DMS 273 treated with DMSO at 0.1 percent for 48 hours (cell line): ENCODE data around the gene AGO3.

ENCODE experiments used
- DNase-seq: peaks from one replicate; lab custom pipeline; 2025; lab: John Stamatoyannopoulos, UW

Gene AGO3

DNA sequence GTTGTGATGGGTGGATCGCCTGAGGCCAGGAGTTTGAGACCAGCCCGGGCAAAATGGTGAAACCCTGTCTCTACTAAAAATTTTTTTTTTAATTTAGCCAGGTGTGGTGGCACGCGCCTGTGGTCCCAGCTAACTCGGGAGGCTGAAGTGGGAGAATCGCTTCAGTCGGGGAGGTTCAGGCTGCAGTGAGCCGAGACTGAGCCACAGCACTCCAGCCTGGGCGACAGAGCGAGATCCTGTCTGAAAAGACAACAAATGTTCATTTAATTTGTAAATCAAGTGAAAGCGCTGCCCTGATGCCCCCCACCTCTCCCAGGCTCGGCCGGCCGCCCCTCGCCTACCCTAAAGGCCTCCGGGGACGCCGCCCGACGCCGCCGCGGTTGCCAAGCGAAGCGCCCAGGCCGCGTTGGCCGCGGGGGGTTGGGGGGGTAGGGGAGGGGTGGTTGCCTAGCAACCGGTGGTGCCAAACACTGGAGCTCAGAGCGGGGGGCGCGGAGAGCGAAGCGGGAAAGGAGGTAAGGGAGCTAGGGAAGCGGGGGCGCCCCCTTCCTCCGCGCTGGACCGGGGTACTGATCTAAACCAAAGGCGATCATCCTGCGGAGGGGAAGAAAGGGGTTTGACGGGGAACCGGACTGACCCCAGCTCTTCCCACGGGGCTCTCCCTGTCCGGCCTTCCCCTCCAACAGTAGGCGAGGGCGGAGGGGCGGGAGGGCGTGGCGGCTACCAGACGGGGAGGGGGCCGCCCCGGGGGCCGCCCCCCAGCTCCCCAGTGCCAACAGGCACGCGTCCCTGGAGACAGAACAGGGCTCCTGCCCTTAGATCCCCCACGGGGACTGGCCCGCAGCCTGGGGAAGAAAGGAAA is 153.0 kb downstream of the AGO3 start, which contains the start of gene TEKT2:
Gene TEKT2, plus strand, starts transcription at position 460 of the 862 bp plus-strand sequence. CDS start 828 bp downstream, outside the sequence.
- DNase-seq = no peak

DNA sequence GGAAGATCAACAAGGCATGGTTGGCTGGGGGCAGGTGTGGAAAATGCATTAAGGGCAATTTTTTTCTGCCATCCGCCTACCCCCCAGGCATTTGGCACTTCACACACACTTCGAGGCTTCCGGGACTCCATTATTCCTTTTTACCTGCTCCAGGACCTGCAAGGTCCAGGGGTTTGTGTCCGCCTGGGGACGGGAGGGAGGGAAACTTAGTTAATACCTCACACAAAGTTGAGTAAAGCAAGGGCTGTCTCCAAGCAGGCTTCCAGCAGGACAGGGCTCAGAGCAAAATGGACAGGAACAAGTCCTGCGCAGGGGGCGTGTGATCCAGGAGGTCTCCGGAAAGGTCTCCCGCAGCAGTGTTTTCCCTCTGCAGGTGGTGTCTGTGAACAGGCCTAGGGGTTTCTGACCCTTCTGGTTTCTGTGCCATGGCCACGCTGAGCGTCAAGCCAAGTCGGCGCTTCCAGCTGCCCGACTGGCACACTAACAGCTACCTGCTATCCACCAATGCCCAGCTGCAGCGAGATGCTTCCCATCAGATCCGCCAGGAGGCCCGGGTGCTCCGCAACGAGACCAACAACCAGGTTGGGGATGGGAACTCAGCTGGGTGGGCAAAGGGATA is 153.7 kb downstream of the AGO3 start:
- no peak for DNase-seq

- DNase-seq = no peak
Observed at GRCh38 chr1:36085126-36085525, 154.2 kb downstream of the AGO3 start.

GRCh38 chr1:36085686-36086526 is 155.0 kb downstream of the AGO3 start:
- no peak for DNase-seq

- no peak for DNase-seq
Observed at GRCh38 chr1:36086529-36087232, 155.8 kb downstream of the AGO3 start.

DNA sequence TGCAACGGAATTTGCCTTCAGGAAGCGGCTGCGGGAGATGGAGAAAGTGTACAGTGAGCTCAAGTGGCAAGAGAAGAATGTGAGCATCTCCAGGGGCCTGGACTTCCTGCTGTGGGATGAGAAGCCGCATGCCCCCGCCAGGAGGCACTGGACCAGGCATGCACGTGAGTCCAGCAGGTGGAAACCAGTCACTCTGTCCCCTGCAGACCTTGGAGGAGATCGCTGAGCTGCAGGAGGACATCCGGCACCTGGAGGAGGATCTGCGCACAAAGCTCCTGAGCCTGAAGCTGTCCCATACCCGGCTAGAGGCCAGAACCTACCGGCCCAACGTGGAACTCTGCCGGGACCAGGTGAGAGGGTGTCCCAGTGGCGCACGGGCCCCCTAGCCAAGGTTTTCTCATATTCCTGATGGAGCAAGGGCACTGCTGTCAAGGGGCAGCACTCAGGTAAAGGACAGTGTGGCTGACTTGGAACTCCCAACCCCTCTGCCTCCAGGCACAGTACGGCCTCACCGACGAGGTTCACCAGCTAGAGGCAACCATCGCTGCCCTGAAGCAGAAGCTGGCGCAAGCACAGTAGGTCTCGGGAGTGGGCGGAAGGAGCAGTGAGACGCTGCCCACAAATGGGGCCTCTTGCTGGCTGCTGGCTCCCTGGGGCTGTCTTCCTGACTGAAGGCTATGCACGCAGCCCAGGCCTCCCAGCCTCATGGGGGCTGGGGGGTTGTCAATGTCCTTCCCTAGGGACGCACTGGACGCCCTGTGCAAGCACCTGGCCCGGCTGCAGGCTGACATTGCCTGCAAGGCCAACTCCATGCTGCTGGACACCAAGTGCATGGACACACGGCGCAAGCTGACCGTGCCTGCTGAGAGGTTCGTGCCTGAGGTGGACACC is 156.6 kb downstream of the AGO3 start:
- no peak for DNase-seq

GRCh38 chr1:36088265-36088576 is 157.3 kb downstream of the AGO3 start:
- no peak for DNase-seq

- peak; percentile 71 for DNase-seq
Observed at GRCh38 chr1:36088577-36089392, 157.9 kb downstream of the AGO3 start, which contains the start of gene ADPRS. Gene ADPRS (plus strand): TSS chr1:36088892. CDS start chr1:36088905, 13 bp downstream.

GRCh38 chr1:36089393-36090121 is 158.7 kb downstream of the AGO3 start:
- DNase-seq = no peak

- DNase-seq = no peak
Observed at GRCh38 chr1:36091141-36091540, 160.2 kb downstream of the AGO3 start.

- DNase-seq = no peak
Observed at GRCh38 chr1:36091698-36092097, 160.8 kb downstream of the AGO3 start.

DNA sequence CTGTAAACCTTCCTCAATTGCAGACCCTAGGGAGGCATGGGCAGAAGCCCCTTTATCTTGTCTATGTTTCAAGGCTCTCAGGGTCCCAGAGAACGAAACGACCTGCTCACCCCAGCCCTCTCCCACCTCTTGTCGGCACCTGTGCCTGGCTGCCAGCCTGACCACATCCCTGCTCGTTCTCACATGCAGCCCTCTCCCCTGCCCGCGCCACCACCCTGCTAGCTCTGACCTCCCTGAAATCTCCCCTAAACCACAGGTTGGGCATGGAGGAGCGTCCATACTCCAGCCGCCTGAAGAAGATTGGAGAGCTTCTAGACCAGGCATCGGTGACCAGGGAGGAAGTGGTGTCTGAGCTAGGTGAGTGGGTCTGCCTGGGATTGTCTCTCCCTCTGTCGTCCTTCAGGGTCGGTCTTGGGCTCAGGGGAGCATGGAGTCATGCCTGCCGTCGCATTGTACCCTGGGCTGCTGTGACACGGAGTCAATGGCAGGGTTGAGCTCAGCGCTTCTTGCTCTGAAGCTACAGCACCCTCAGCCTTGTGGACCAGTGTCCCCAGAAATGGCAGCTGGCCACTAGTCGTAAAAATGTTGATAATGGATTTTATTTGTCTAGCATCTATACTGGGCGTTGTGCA is 161.4 kb downstream of the AGO3 start:
- DNase-seq = peak; percentile 17

GRCh38 chr1:36092798-36093185 is 161.9 kb downstream of the AGO3 start:
- no peak for DNase-seq

DNA sequence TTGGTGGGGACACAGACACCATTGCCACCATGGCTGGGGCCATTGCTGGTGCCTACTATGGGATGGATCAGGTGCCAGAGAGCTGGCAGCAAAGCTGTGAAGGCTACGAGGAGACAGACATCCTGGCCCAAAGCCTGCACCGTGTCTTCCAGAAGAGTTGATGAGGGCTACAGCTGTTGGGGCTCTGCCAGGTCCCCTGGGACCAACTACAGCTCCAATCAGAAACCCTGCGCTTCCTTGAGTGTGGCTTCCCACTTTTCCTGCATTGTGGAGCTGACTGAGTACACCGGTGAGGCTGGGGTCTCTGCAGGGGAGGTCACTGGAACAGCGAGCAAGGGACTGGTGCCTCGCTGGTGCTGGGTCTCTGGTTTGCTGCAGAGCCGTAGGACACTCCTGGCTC is 162.3 kb downstream of the AGO3 start:
- DNase-seq = no peak

DNA sequence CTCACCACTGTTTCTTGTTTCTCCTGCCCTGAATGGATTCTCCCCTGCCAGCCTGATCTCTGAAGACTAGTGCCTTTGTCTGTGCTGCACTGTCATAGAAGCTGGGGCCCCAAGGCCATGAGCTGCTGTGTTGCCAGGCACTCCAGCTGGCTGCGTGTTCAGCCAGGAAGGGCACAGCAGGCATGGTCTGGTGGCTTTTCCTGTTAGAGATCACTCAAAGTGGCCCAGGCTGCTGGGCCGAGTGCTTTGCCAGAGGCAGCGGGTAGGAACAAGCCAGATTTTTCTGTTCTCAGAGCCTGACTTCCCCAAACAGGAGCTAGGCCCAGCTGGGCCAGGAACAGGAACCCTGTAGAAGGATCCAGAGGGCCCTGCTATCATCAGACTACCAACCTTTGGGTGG is 163.0 kb downstream of the AGO3 start:
- DNase-seq = no peak

GRCh38 chr1:36094621-36095061 is 163.7 kb downstream of the AGO3 start:
- DNase-seq = no peak

GRCh38 chr1:36095760-36096405 is 165.0 kb downstream of the AGO3 start:
- no peak for DNase-seq
